ENCODE results near the gene PTPN14.

Gene PTPN14

GRCh38 chr1:214568328-214568727 is 16.9 kb upstream of the PTPN14 start:
- no peak for DNase-seq (ENCODE audit: low read depth, low spot score)

GRCh38 chr1:214567481-214567980 is 16.1 kb upstream of the PTPN14 start:
- DNase-seq (ENCODE audit: low read depth, low spot score): no peak

GRCh38 chr1:214566158-214567104 is 15.0 kb upstream of the PTPN14 start:
- DNase-seq (ENCODE audit: low read depth, low spot score): no peak

- DNase-seq (ENCODE audit: low read depth, low spot score): no peak
Observed at GRCh38 chr1:214565310-214565709, 13.9 kb upstream of the PTPN14 start.

GRCh38 chr1:214563881-214564280 is 12.5 kb upstream of the PTPN14 start:
- DNase-seq (ENCODE audit: low read depth, low spot score): no peak

- no peak for DNase-seq (ENCODE audit: low read depth, low spot score)
Observed at GRCh38 chr1:214557952-214558735, 6.7 kb upstream of the PTPN14 start.

GRCh38 chr1:214553142-214553710 is 1.8 kb upstream of the PTPN14 start:
- no peak for DNase-seq (ENCODE audit: low read depth, low spot score)

GRCh38 chr1:214552174-214552608 is 789 bp upstream of the PTPN14 start:
- peak; percentile 89 for DNase-seq (ENCODE audit: low read depth, low spot score)

GRCh38 chr1:214550857-214551435 is 456 bp downstream of the PTPN14 start:
- DNase-seq (ENCODE audit: low read depth, low spot score): no peak

- DNase-seq (ENCODE audit: low read depth, low spot score): no peak
Observed at GRCh38 chr1:214550013-214550856, 1.2 kb downstream of the PTPN14 start.

GRCh38 chr1:214549604-214550003 is 1.8 kb downstream of the PTPN14 start:
- DNase-seq (ENCODE audit: low read depth, low spot score): no peak

GRCh38 chr1:214548988-214549387 is 2.4 kb downstream of the PTPN14 start:
- no peak for DNase-seq (ENCODE audit: low read depth, low spot score)

GRCh38 chr1:214548271-214548670 is 3.1 kb downstream of the PTPN14 start:
- no peak for DNase-seq (ENCODE audit: low read depth, low spot score)

- DNase-seq (ENCODE audit: low read depth, low spot score): no peak
Observed at GRCh38 chr1:214547747-214548146, 3.7 kb downstream of the PTPN14 start.

GRCh38 chr1:214546886-214547641 is 4.3 kb downstream of the PTPN14 start:
- no peak for DNase-seq (ENCODE audit: low read depth, low spot score)

GRCh38 chr1:214546084-214546483 is 5.3 kb downstream of the PTPN14 start:
- DNase-seq (ENCODE audit: low read depth, low spot score): no peak

- DNase-seq (ENCODE audit: low read depth, low spot score): no peak
Observed at GRCh38 chr1:214545293-214545692, 6.1 kb downstream of the PTPN14 start.

- DNase-seq (ENCODE audit: low read depth, low spot score): no peak
Observed at GRCh38 chr1:214544791-214545190, 6.6 kb downstream of the PTPN14 start.

- no peak for DNase-seq (ENCODE audit: low read depth, low spot score)
Observed at GRCh38 chr1:214542275-214543199, 8.9 kb downstream of the PTPN14 start.

All from iPS DF 19.7 (cell line).